ENCODE data around the gene DNAJC18.

- TF ChIP-seq CTCF (IDR thresholded peaks at IDR 0.05; ENCODE audit: borderline replicate concordance, extremely low read depth, low read length, poor library complexity, severe bottlenecking) (no peak), EZH2 (IDR thresholded peaks at IDR 0.05; ENCODE audit: borderline replicate concordance, low read depth, low read length, severe bottlenecking) (no peak)
Observed at GRCh38 chr5:139430015-139430414, 9.3 kb downstream of the DNAJC18 start.
